Measurements from ENCODE around the gene ITSN2. TPM values are rescaled to one million over a fixed set of nuclear protein-coding genes. Genes with fewer than 3 reads are reported as not detected.

ITSN2 gene
- total and polyA plus RNA-seq, 5 experiments from 2014 or later, result 45.9 to 156 (median 57.8) TPM

DNA sequence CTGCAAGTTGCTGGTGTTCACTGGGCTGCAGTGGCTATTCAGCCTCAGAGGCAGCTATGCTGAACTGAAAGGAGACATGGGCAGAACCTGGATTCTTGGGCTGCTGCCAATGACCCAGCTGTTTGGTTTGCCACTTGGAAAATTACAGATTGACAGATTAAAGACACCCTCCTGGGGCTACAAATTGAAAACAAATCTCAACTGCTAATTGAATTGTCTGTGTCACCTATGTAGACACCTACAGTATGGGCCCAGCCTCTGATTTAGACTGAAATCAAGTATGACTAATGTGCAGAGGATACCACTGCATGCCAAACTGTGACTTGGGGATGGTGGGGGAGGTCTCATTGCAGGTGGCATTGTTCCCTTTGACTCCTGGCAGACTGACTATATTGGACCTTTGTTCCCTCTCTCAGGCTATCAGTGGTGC is 42.8 kb downstream of the ITSN2 start:
- H3K4me1 Mint-ChIP-seq, result peaks cover 15 to 50% (median 37%) of the 10 kb centered on the region in 4 donors
- no peak overlapping the region for H3K4me3 Mint-ChIP-seq
- H3K9me3 Mint-ChIP-seq, result no peaks in the 10 kb centered on the region
- DNase-seq (no peak), ATAC-seq (no peak)
- POLR2A ChIA-PET, result no interaction called here
- H3K36me3 Mint-ChIP-seq, result peaks cover 0 to 45% (median 3%) of the 10 kb centered on the region in 3 donors
- H3K27ac Mint-ChIP-seq, result peak overlapping the region in 5 of 10 donors; percentile 34 to 80 (median 70)
- no peaks in the 10 kb centered on the region for H3K27me3 Mint-ChIP-seq

DNA sequence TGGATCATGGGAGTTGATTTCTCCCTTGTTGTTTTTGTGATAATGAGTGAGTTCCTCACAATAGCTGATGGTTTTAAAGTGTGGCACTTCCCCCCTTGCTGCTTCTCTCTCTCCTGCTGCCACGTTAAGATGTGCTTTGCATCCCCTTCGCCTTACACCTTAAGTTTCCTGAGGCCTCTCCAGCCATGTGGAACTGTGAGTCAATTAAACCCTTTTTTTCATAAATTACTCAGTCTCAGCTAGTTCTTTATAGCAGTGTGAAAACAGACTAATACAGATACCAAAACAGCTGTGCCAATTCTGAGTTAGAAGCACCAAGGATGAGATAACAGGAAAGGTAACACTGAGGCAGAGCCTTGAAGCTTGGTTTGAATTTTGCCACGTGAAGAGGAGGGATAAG is 44.7 kb downstream of the ITSN2 start:
- no peaks in the 10 kb centered on the region for H3K9me3 Mint-ChIP-seq
- peak overlapping the region in 7 of 10 donors; percentile 8 to 71 (median 43) for H3K27ac Mint-ChIP-seq
- H3K4me3 Mint-ChIP-seq, result no peak overlapping the region
- H3K36me3 Mint-ChIP-seq, result peaks cover 0 to 57% (median 5%) of the 10 kb centered on the region in 3 donors
- POLR2A ChIA-PET, result no interaction called here
- H3K27me3 Mint-ChIP-seq, result no peaks in the 10 kb centered on the region
- H3K4me1 Mint-ChIP-seq, result peaks cover 15 to 43% (median 36%) of the 10 kb centered on the region in 4 donors
- DNase-seq (no peak), ATAC-seq (no peak)

DNA sequence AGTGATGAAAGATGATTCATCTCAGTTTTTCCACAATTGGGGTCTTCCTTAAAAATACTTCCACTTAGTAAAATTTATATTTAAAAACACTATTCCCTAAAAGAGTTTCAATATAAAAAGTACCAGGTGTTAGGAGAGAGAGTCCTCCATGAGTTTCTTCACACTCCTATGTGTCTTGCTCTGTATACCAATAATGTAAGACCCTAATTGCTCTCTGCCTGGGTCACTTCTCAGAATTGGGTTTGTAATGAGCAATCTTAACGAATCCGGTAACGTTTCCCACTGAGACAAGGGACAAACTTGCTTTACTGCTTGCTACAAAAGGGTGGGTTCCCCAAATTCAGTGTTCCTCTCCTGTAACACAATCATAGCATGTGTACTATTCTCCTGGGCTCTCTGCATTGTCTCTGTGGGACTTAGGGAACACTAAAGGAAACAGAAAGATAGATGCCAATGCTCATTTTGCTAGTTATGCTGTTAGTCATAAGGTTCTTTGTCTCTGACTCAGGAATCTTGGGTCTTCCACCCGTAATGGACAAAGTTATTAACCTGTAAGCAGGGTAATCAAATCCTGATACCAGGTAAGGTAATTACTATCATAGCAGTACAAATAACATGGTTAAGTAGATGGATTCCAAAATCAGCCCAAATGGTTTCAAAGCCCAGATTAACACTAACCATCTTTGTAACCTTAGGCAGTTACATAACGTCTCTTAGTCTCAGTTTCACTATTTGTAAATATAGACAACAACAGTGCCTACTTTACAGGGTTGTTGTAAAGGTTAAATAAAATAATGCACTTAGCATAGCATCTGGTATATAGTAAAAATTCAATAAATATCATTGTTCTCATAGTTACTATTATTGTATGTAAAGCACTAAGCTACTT is 46.3 kb downstream of the ITSN2 start:
- POLR2A ChIA-PET, result no interaction called here
- DNase-seq (no peak), ATAC-seq (no peak)
- H3K9me3 Mint-ChIP-seq, result no peaks in the 10 kb centered on the region
- H3K36me3 Mint-ChIP-seq, result peaks cover 0 to 63% (median 5%) of the 10 kb centered on the region in 3 donors
- no peaks in the 10 kb centered on the region for H3K27me3 Mint-ChIP-seq
- H3K4me1 Mint-ChIP-seq, result peaks cover 11 to 34% (median 28%) of the 10 kb centered on the region in 4 donors
- H3K4me3 Mint-ChIP-seq, result no peak overlapping the region
- H3K27ac Mint-ChIP-seq, result peak overlapping the region in 4 of 10 donors; percentile 8 to 66 (median 44)

- H3K4me1 Mint-ChIP-seq, result peaks cover 0 to 2% (median 0%) of the 10 kb centered on the region in 4 donors
- H3K9me3 Mint-ChIP-seq, result no peaks in the 10 kb centered on the region
- POLR2A ChIA-PET, result no interaction called here
- no peak for DNase-seq
- H3K27ac Mint-ChIP-seq, result no peak overlapping the region
- no peaks in the 10 kb centered on the region for H3K27me3 Mint-ChIP-seq
- H3K36me3 Mint-ChIP-seq, result peaks cover 9 to 82% (median 18%) of the 10 kb centered on the region in 3 donors
- H3K4me3 Mint-ChIP-seq, result no peak overlapping the region
- no peak for ATAC-seq
Observed at GRCh38 chr2:24307961-24308360, 52.4 kb downstream of the ITSN2 start.

- Mint-ChIP-seq H3K27me3 (no peaks in the 10 kb centered on the region), H3K36me3 (peaks cover 19 to 84% (median 28%) of the 10 kb centered on the region in 3 donors), H3K4me3 (no peak overlapping the region), H3K9me3 (no peaks in the 10 kb centered on the region), H3K4me1 (peaks cover 0 to 2% (median 0%) of the 10 kb centered on the region in 4 donors), H3K27ac (no peak overlapping the region)
- DNase-seq (no peak), ATAC-seq (no peak)
- POLR2A ChIA-PET, result no interaction called here
Observed at GRCh38 chr2:24304631-24305030, 55.7 kb downstream of the ITSN2 start.

- no peak overlapping the region for H3K4me3 Mint-ChIP-seq
- DNase-seq, result no peak
- peak overlapping the region in 1 of 10 donors; percentile 77 for H3K27ac Mint-ChIP-seq
- H3K4me1 Mint-ChIP-seq, result peaks cover 0 to 2% (median 0%) of the 10 kb centered on the region in 4 donors
- ATAC-seq, result no peak
- H3K36me3 Mint-ChIP-seq, result peaks cover 19 to 84% (median 30%) of the 10 kb centered on the region in 3 donors
- POLR2A ChIA-PET, result interaction anchor here (0.6 kb wide), 1 partner anchor 33 kb away, joined by 5 read pairs; no protein-coding TSS in a partner anchor
- H3K27me3 Mint-ChIP-seq, result no peaks in the 10 kb centered on the region
- H3K9me3 Mint-ChIP-seq, result no peaks in the 10 kb centered on the region
Observed at GRCh38 chr2:24304098-24304497, 56.2 kb downstream of the ITSN2 start.

- Mint-ChIP-seq H3K4me1 (peaks cover 0 to 2% (median 0%) of the 10 kb centered on the region in 4 donors), H3K4me3 (no peak overlapping the region), H3K36me3 (peaks cover 16 to 83% (median 38%) of the 10 kb centered on the region in 3 donors), H3K9me3 (no peaks in the 10 kb centered on the region), H3K27me3 (no peaks in the 10 kb centered on the region), H3K27ac (no peak overlapping the region)
- ATAC-seq (no peak), DNase-seq (no peak)
- POLR2A ChIA-PET, result no interaction called here
Observed at GRCh38 chr2:24301599-24301998, 58.7 kb downstream of the ITSN2 start.

- POLR2A ChIA-PET, result no interaction called here
- ATAC-seq (no peak), DNase-seq (no peak)
- Mint-ChIP-seq H3K9me3 (no peaks in the 10 kb centered on the region), H3K36me3 (peaks cover 20 to 87% (median 45%) of the 10 kb centered on the region in 3 donors), H3K27me3 (no peaks in the 10 kb centered on the region), H3K4me3 (no peak overlapping the region), H3K4me1 (peaks cover 0 to 2% (median 0%) of the 10 kb centered on the region in 4 donors), H3K27ac (peak overlapping the region in 1 of 10 donors; percentile 67)
Observed at GRCh38 chr2:24297663-24298062, 62.7 kb downstream of the ITSN2 start.

- Mint-ChIP-seq H3K36me3 (peaks cover 0 to 69% (median 18%) of the 10 kb centered on the region in 3 donors), H3K27ac (peak overlapping the region in 5 of 10 donors; percentile 6 to 75 (median 32)), H3K4me3 (no peak overlapping the region), H3K4me1 (peaks cover 0 to 2% (median 0%) of the 10 kb centered on the region in 4 donors), H3K9me3 (no peaks in the 10 kb centered on the region), H3K27me3 (no peaks in the 10 kb centered on the region)
- ATAC-seq (no peak), DNase-seq (no peak)
- POLR2A ChIA-PET, result no interaction called here
Observed at GRCh38 chr2:24287171-24287570, 73.2 kb downstream of the ITSN2 start.

DNA sequence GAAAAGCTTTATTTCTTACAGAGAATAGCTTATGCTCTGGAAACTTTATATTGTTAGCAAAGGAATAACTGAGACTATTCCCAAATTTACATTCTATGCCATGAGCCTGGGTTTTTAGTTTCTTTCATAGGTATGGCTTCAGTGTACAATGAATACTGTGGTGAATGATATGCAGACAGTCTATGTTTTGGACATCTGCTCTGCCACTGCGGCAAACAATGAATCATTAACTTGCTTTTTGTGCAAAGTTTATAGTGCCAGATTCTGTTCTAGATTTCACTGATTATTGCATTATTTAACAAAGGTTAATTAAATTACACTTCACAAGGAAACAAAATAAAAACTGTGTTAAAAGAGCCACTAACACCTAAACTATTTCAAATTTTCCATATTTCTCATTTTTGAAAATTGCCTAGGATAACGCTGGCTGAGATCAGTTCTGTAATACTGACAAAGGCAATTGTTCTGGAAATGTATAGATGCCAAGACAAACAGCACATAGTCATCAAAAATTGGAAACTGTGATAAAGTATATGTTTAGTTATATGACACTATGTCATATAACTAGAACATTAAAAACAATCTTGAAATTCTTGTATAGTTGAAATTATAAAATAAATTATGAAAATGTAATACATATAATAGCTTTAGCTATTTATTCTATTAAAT is 74.7 kb downstream of the ITSN2 start:
- DNase-seq (no peak), ATAC-seq (no peak)
- peaks cover 0 to 55% (median 14%) of the 10 kb centered on the region in 3 donors for H3K36me3 Mint-ChIP-seq
- POLR2A ChIA-PET, result no interaction called here
- H3K27me3 Mint-ChIP-seq, result no peaks in the 10 kb centered on the region
- no peak overlapping the region for H3K4me3 Mint-ChIP-seq
- H3K27ac Mint-ChIP-seq, result peak overlapping the region in 1 of 10 donors; percentile 39
- H3K9me3 Mint-ChIP-seq, result no peaks in the 10 kb centered on the region
- H3K4me1 Mint-ChIP-seq, result peaks cover 0 to 2% (median 0%) of the 10 kb centered on the region in 4 donors

DNA sequence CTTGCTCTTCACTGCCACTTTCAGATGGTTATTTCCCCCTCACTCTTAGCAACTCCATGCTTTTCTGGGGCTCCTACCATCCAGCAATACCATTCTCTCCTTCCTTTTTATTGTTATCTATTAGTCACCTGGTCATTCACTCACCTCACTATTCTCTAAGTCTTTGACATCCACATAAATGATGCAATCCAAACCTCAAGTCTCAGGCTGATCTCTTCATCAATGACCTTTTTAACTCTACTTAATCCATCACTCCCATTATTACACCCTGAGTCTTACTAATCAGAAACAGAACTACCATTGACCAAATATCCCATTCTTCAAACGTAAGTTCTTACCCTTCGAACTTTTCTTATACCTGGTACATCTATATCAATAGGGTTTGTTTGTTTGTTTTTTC is 79.7 kb downstream of the ITSN2 start:
- H3K4me1 Mint-ChIP-seq, result peaks cover 0 to 4% (median 0%) of the 10 kb centered on the region in 4 donors
- POLR2A ChIA-PET, result no interaction called here
- H3K9me3 Mint-ChIP-seq, result no peaks in the 10 kb centered on the region
- peaks cover 0 to 34% (median 0%) of the 10 kb centered on the region in 3 donors for H3K36me3 Mint-ChIP-seq
- no peak overlapping the region for H3K4me3 Mint-ChIP-seq
- no peaks in the 10 kb centered on the region for H3K27me3 Mint-ChIP-seq
- ATAC-seq, result no peak
- DNase-seq, result no peak
- no peak overlapping the region for H3K27ac Mint-ChIP-seq

GRCh38 chr2:24280161-24280560 is 80.2 kb downstream of the ITSN2 start:
- peaks cover 0 to 34% (median 0%) of the 10 kb centered on the region in 3 donors for H3K36me3 Mint-ChIP-seq
- POLR2A ChIA-PET, result no interaction called here
- no peaks in the 10 kb centered on the region for H3K27me3 Mint-ChIP-seq
- no peaks in the 10 kb centered on the region for H3K9me3 Mint-ChIP-seq
- ATAC-seq, result no peak
- no peak for DNase-seq
- no peak overlapping the region for H3K4me3 Mint-ChIP-seq
- peaks cover 0 to 4% (median 0%) of the 10 kb centered on the region in 4 donors for H3K4me1 Mint-ChIP-seq
- no peak overlapping the region for H3K27ac Mint-ChIP-seq

Data from naive thymus-derived CD8-positive, alpha-beta T cell (primary cell).